Activated CD8-positive, alpha-beta T cell treated with anti-CD3 and anti-CD28 coated beads, Interleukin-2, amount 10 ng/mL, durations not matched to agents 7 days and 5 days (primary cell): ENCODE measurements around the gene ATAD2B. TPM values are rescaled to one million over a fixed set of nuclear protein-coding genes. Genes with fewer than 3 reads are reported as not detected.
A peak's percentile ranks its signal among the peaks of the same experiment; 100 is the strongest.
"Not testable (repeated sequence)": the region's sequence is repeated elsewhere in the genome, so short reads cannot be mapped to it uniquely, and the experiment has no call there.

Source experiments
- ATAC-seq: fragments of 150-1000 bp; cut with Tn5 transposase; one replicate; pipeline ENCODE4 v1.10.0; 2021; ENCODE audit warnings: moderate library complexity
- CTCF ChIA-PET: fragments of 350-600 bp; sonication (Branson Sonifier 250); formaldehyde crosslinking; loops from one replicate; lab custom pipeline; 2021; ENCODE audit warnings: antibody characterized with exemption; lab: Charles Lee
- POLR2A ChIA-PET: fragments of 350-600 bp; sonication (Branson Sonifier 250); formaldehyde crosslinking; loops from one replicate; lab custom pipeline; 2021; ENCODE audit warnings: antibody characterized with exemption; lab: Charles Lee
- DNase-seq: peaks from one replicate; pipeline ENCODE4 v3.0.0-alpha.2; 2020
- H3K27ac Mint-ChIP-seq: one replicate; pipeline ENCODE4 v1.8.0; 2021; ENCODE audit warnings: mild to moderate bottlenecking, mixed read lengths
- H3K27me3 Mint-ChIP-seq: one replicate; pipeline ENCODE4 v1.8.0; 2021; ENCODE audit warnings: low read depth, mixed read lengths
- H3K36me3 Mint-ChIP-seq: one replicate; pipeline ENCODE4 v1.8.0; 2021; ENCODE audit warnings: low read depth, mixed read lengths
- H3K4me1 Mint-ChIP-seq: one replicate; pipeline ENCODE4 v1.8.0; 2021; ENCODE audit warnings: low read depth, mixed read lengths
- H3K4me3 Mint-ChIP-seq: one replicate; pipeline ENCODE4 v1.8.0; 2021; ENCODE audit warnings: mild to moderate bottlenecking, mixed read lengths
- H3K9me3 Mint-ChIP-seq: one replicate; pipeline ENCODE4 v1.8.0; 2022; ENCODE audit warnings: mixed read lengths; ENCODE audit not compliant: insufficient read depth
- total RNA-seq, 2 experiments: library from RNA; stranded (reverse); gene quantifications; one replicate each; pipeline ENCODE4 v1.2.3, GENCODE V29; 2021

Gene ATAD2B
- total RNA-seq, 2 experiments from 2014 or later: 28.2 to 32.0 TPM

DNA sequence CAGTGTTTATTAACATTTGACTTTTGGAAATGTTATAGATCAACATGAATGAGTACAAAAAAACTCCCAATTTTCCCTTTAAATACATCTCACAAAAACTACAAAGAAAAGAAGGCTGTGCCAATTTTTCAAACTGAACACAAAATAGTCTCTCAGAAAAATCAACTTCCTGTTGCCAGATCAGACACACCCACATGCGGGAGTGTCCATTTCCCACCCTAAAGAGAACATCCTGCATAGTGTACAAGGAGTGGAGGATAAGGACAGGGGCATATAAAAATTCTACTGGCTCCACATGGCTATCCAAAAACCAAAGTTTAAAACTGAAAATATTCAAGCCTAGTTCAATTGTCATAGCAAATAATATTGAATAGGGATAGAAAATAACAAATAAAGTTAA is 165.3 kb downstream of the ATAD2B start:
- no peak for ATAC-seq
- H3K4me1 Mint-ChIP-seq: peaks cover 12% of the 10 kb centered on the region
- peak overlapping the region; percentile 13 for H3K27ac Mint-ChIP-seq
- no peaks in the 10 kb centered on the region for H3K27me3 Mint-ChIP-seq
- no peaks in the 10 kb centered on the region for H3K9me3 Mint-ChIP-seq
- ChIA-PET POLR2A (no interaction called here), CTCF (interaction anchor here (0.8 kb wide), 1 partner anchor 26 kb away, joined by 3 read pairs; no protein-coding TSS in a partner anchor)
- no peak for DNase-seq
- H3K36me3 Mint-ChIP-seq: peaks cover 25% of the 10 kb centered on the region
- no peak overlapping the region for H3K4me3 Mint-ChIP-seq

DNA sequence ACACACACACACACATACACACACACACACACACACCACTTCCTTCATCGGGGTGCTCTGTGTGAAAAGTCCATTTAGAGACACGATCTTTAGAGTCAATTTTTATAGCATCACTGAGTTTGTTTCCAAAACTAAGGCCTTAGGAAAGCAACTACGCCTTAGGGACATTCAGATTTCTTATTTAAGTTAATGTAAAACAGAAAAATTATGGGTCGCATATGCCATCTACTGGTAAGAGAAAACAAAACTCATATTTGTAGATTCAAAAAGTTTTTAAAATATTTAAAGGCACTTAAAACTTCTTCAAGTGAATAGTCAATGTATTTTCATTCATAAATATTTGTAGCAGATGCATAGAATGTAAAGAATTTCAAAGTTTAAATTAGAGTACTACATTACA is 166.2 kb downstream of the ATAD2B start:
- H3K9me3 Mint-ChIP-seq: no peaks in the 10 kb centered on the region
- no peak overlapping the region for H3K4me3 Mint-ChIP-seq
- H3K27ac Mint-ChIP-seq: no peak overlapping the region
- H3K4me1 Mint-ChIP-seq: peaks cover 12% of the 10 kb centered on the region
- ChIA-PET POLR2A (no interaction called here), CTCF (no interaction called here)
- peaks cover 27% of the 10 kb centered on the region for H3K36me3 Mint-ChIP-seq
- no peak for ATAC-seq
- no peaks in the 10 kb centered on the region for H3K27me3 Mint-ChIP-seq
- no peak for DNase-seq

DNA sequence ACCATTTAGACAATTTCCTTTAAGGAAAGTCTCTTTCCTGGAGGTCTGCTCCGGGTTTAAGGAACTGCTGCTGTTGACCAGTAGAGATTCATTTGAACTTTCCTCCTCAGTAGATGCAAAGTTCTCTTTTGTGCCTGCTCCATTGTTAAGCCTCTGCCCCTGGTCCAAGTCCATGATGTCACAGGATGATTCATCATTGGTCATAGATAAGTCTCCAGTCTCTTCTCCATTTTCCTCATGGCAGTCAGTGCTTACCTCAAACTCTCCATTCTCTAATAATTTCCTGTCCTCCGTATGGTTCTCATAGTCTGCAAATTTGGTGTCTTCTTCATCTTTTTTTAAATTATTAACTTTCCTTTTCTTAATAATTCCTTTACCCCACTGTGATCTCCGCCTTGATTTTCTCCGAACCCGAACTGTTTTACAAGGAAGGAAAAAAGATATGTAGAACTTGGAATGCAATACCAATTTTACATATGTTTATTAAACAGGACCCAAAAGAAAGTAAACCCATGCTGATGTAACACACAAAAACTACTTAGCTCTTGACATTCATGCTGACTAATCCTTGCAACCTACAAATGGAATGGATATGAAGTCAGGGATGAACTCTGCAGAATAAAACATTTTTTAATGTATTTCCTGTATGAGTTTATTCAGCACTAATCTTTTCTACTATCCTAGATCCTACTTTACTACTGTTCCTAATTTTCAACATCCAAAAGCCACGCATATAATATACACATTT is 169.1 kb downstream of the ATAD2B start:
- no peak overlapping the region for H3K27ac Mint-ChIP-seq
- DNase-seq: no peak
- peaks cover 32% of the 10 kb centered on the region for H3K36me3 Mint-ChIP-seq
- ATAC-seq: no peak
- ChIA-PET POLR2A (no interaction called here), CTCF (no interaction called here)
- no peak overlapping the region for H3K4me3 Mint-ChIP-seq
- peaks cover 14% of the 10 kb centered on the region for H3K4me1 Mint-ChIP-seq
- no peaks in the 10 kb centered on the region for H3K9me3 Mint-ChIP-seq
- H3K27me3 Mint-ChIP-seq: no peaks in the 10 kb centered on the region

DNA sequence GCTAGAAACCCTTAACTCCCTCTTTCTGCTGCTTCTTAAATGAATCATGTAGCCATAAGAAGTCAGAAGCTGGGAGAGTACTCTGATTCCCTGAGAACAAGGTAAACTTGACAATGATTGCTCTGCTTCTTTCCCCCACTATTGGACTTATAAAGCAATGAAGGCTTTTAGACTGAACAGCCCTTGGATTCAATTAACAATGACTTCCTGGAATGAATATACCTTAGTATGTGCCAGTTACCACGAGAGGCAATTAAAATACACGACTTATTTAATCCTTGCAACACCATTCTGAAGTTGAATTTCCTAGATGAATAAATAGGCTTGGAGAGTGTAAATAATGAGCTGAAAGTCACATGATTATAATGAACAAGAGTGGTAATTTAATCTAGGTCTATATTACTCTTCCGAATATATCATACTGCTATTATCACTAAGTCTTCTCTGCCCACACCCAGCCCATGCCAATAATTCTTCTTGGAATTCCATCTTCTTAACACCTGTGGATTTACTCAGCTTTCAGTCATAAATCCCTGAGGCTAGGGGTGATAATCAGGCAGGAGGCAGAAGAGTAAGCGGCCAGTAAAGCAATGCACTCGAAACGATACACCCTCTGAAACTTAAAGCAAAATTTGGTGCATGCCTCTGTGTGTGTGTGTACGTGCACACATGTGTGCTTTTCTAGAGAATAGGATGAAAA is 170.2 kb downstream of the ATAD2B start:
- H3K4me1 Mint-ChIP-seq: peaks cover 10% of the 10 kb centered on the region
- H3K27me3 Mint-ChIP-seq: no peaks in the 10 kb centered on the region
- H3K4me3 Mint-ChIP-seq: no peak overlapping the region
- ChIA-PET POLR2A (no interaction called here), CTCF (no interaction called here)
- H3K9me3 Mint-ChIP-seq: no peaks in the 10 kb centered on the region
- H3K27ac Mint-ChIP-seq: no peak overlapping the region
- DNase-seq (no peak), ATAC-seq (no peak)
- peaks cover 38% of the 10 kb centered on the region for H3K36me3 Mint-ChIP-seq

DNA sequence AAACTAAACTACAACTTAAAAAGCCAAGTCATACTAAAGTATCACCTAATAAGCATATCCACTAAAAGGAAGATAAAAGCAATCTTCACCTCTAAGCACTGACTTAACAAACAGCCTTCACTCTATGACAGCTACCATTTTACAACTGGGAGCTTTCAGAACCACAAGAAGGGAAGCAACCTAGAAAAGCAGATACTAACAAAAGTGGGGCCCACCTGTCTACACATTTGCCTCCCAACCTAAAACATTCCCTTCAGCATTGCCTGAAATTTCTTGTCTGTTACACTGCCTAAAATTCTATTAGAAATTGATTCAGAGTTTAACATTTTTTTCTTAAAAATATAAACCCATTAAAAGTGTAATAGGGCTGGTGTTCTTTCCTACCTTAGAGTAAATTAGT is 172.0 kb downstream of the ATAD2B start:
- Mint-ChIP-seq H3K27me3 (no peaks in the 10 kb centered on the region), H3K27ac (no peak overlapping the region), H3K4me3 (no peak overlapping the region), H3K36me3 (peaks cover 46% of the 10 kb centered on the region), H3K9me3 (no peaks in the 10 kb centered on the region), H3K4me1 (peaks cover 2% of the 10 kb centered on the region)
- ChIA-PET POLR2A (no interaction called here), CTCF (no interaction called here)
- DNase-seq: no peak
- ATAC-seq: no peak

DNA sequence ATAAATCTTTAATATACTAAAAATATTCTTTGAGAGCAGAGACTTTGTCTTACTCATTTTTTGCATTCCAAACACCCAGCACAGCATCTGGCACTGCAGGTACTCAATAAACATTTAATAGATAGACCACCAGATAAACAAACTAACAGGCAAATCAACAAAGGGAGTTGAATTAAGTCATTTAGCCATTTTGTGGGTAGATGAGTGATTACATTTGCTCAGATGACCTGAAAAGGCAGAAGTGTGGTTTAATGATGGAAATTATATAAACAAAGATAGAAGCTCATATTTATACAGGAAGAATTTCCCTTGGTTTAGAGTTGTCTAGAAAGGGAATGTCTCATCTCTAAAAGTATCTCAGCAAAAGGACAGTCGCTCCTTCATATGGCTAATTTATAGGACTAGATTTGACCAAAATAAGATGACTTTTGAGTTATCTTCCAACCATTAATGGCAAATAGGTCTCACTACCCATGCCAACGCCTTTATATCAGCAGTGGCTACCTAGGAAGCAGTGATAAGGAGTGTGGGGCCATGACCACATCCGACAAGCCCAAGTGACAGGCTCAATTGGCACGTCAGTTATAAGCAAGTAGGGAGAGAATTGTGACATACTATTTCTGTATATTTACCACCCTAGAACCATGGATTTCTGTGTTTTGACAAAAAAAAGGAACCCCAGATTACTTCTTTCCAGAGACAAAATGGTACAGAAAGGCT is 173.5 kb downstream of the ATAD2B start:
- no peak for ATAC-seq
- peaks cover 2% of the 10 kb centered on the region for H3K4me1 Mint-ChIP-seq
- POLR2A ChIA-PET: no interaction called here
- H3K27me3 Mint-ChIP-seq: no peaks in the 10 kb centered on the region
- CTCF ChIA-PET: no interaction called here
- H3K27ac Mint-ChIP-seq: no peak overlapping the region
- no peak for DNase-seq
- no peak overlapping the region for H3K4me3 Mint-ChIP-seq
- H3K36me3 Mint-ChIP-seq: peaks cover 46% of the 10 kb centered on the region
- H3K9me3 Mint-ChIP-seq: no peaks in the 10 kb centered on the region

DNA sequence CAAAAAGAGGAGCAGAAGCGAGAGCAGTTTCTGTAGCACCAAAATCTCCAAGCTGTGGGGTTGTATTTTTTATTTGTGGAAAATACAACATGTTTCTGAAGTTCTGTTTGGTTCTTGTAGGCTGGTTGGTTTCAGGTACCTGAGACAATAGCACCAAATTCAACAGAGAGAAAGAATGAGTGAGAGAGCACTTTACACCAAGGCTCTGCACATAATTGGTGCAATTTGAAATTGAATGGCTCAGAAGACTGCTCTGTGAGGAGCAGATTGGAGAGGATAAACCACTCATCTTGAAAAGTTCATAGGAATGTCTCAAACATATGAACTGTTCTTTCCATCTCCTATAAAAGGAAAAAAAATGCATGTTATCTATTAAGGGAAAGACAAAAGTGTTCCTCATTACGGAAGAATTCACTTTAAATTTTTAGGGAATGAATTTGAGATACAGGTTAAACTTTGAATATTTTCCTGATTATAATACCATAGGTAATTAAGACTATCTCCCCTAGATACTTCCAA is 175.1 kb downstream of the ATAD2B start:
- DNase-seq (no peak), ATAC-seq (no peak)
- Mint-ChIP-seq H3K27ac (no peak overlapping the region), H3K27me3 (no peaks in the 10 kb centered on the region), H3K36me3 (peaks cover 37% of the 10 kb centered on the region), H3K4me1 (peaks cover 2% of the 10 kb centered on the region), H3K4me3 (no peak overlapping the region), H3K9me3 (no peaks in the 10 kb centered on the region)
- POLR2A ChIA-PET: no interaction called here
- CTCF ChIA-PET: no interaction called here

DNA sequence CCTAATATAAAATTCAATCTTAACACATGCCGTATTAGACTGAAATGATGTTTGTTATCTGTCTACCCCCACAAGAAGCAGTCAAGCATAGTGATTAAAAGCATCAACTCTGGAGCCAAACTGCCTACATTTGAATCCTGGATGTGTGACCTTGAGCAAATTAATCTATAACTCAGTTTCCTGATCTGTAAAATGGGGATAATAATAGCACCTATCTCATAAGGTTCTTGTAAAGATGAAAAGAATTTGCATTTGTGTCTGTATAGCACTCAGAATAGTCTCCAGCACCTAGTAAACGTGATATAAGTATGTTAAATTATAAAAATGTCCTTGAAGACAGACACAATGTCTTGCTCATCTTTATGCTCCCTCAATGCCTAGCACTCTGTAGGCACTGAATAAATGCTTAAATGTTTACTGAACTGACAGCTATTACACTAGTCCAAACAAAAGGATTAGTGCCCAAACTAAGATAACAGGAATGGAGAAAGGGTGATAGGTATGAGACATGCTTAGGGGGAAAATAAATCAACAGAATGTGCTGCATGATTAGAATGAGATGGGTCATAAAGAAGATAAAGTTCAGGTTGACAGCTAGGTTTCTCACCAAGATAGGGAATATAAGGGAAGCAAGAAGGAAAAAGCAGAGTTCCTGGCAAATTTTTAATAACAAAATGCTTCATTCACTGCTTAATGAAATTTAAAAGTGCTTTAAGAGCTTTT is 180.6 kb downstream of the ATAD2B start:
- Mint-ChIP-seq H3K27me3 (no peaks in the 10 kb centered on the region), H3K4me3 (no peak overlapping the region), H3K9me3 (no peaks in the 10 kb centered on the region), H3K36me3 (peaks cover 13% of the 10 kb centered on the region), H3K27ac (no peak overlapping the region), H3K4me1 (no peaks in the 10 kb centered on the region)
- DNase-seq (no peak), ATAC-seq (no peak)
- POLR2A ChIA-PET: no interaction called here
- CTCF ChIA-PET: interaction anchor here (0.5 kb wide), 1 partner anchor 362 kb away, joined by 4 read pairs; no protein-coding TSS in a partner anchor

DNA sequence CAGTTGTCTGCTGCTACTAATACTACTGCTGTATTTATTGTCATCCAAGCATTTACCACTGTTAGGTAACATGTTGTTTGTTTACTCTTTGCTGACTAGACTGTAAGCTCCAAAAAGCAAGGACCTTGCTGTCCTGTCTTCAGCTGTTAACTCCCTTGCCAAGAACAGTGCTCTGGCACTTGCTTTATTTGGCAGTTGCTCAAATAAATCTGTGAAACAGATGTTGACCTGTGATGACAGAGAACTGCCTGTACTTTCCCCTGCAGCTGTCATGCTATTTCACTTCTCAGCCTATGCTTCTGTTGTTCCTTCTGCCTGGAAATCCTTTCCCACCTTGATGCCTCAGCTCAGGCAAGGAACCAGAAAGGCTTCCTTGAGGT is 181.2 kb downstream of the ATAD2B start:
- CTCF ChIA-PET: no interaction called here
- ATAC-seq: no peak
- no peaks in the 10 kb centered on the region for H3K27me3 Mint-ChIP-seq

DNA sequence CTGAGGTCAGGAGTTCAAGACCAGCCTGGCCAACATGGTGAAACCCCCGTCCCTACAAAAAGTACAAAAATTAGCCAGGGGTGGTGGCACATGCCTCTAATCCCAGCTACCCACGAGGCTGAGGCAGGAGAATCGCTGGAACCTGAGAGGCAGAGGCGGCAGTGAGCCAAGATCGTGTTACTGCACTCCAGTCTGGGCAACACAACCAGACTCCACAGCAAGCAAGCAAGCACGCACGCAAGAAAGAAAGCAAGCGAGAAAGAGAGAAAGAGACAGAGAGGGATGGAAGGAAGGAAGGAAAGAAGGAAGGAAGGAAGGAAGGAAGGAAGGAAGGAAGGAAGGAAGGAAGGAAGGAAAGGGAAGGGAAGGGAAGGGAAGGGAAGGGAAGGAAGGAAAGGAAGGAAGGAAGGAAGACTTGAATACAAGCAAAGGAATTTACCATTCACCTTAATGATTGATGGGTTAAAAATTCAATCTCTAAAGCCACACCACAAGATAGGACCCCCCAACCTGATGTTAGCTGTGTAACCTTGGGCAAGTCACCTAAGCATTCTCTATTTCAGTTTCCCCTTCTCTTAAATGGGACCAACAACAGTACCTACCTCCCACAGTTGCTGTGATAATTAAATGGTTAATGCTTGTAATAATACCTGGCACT is 181.7 kb downstream of the ATAD2B start:
- Mint-ChIP-seq H3K27me3 (no peaks in the 10 kb centered on the region), H3K9me3 (no peaks in the 10 kb centered on the region), H3K36me3 (peaks cover 9% of the 10 kb centered on the region), H3K4me3 (no peak overlapping the region), H3K4me1 (no peaks in the 10 kb centered on the region), H3K27ac (no peak overlapping the region)
- DNase-seq (no peak), ATAC-seq (no peak)
- POLR2A ChIA-PET: no interaction called here
- CTCF ChIA-PET: no interaction called here

More for the DNA sequence above, 181.2 kb downstream of the ATAD2B start:
- Mint-ChIP-seq H3K27ac (no peak overlapping the region), H3K4me1 (no peaks in the 10 kb centered on the region), H3K9me3 (no peaks in the 10 kb centered on the region), H3K4me3 (no peak overlapping the region), H3K36me3 (peaks cover 9% of the 10 kb centered on the region)
- POLR2A ChIA-PET: no interaction called here
- no peak for DNase-seq

DNA sequence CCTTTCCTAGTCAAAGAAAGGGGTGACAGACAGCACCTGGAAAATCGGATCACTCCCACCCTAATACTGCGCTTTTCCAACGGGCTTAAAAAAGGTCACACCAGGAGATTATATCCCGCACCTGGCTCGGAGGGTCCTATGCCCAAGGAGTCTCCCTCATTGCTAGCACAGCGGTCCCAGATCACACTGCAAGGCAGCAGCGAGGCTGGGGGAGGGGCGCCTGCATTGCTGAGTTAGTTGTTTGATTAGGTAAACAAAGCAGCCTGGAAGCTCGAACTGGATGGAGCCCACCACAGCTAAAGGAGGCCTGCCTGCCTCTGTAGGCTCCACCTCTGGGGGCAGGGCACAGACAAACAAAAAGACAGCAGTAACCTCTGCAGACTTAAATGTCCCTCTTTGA is 190.1 kb downstream of the ATAD2B start:
- POLR2A ChIA-PET, H3K27ac Mint-ChIP-seq, H3K4me1 Mint-ChIP-seq, H3K27me3 Mint-ChIP-seq, H3K4me3 Mint-ChIP-seq, DNase-seq, CTCF ChIA-PET, H3K9me3 Mint-ChIP-seq, ATAC-seq: not testable (repeated sequence)
- peaks cover 26% of the 10 kb centered on the region for H3K36me3 Mint-ChIP-seq
